H1 (cell line): ENCODE measurements around the gene VCP. TPM values are rescaled to one million over a fixed set of nuclear protein-coding genes. Genes with fewer than 3 reads are reported as not detected.

Experiments used
- CHD2 ChIP-seq: IDR thresholded peaks from 2 replicates; pipeline ENCODE4 v1.6.1; 2012; ENCODE audit warnings: low read length, improper control_type of control experiment
- CHD7 ChIP-seq: fragments of 300-600 bp; sonication (generic); IDR thresholded peaks from 2 replicates; pipeline ENCODE4 v1.7.1; 2012; ENCODE audit warnings: low read length, moderate library complexity, mild to moderate bottlenecking, inconsistent platforms; ENCODE audit not compliant: insufficient replicate concordance
- GABPA ChIP-seq: IDR thresholded peaks from 2 replicates; pipeline ENCODE4 v1.6.1; 2011; ENCODE audit warnings: mild to moderate bottlenecking, low read length, moderate library complexity, borderline replicate concordance; ENCODE audit not compliant: insufficient read depth
- JUN ChIP-seq: IDR thresholded peaks from 2 replicates; pipeline ENCODE4 v1.6.1; 2011; ENCODE audit warnings: low read depth, mild to moderate bottlenecking, improper control_type of control experiment, low read length
- RXRA ChIP-seq: IDR thresholded peaks from 2 replicates; pipeline ENCODE4 v1.6.1; 2011; ENCODE audit warnings: low read depth, mild to moderate bottlenecking, low read length, moderate library complexity; ENCODE audit not compliant: insufficient read depth
- SIN3A ChIP-seq, 2 experiments: IDR thresholded peaks in 1 of 2; conservative IDR thresholded peaks in 1 of 2; 2 replicates each; pipeline ENCODE4 v1.6.1; 2011 to 2012; ENCODE audit warnings: low read length in 2 of 2, improper control_type of control experiment in 1 of 2, low read depth in 1 of 2, mild to moderate bottlenecking in 1 of 2
- SP1 ChIP-seq: IDR thresholded peaks from 2 replicates; pipeline ENCODE4 v1.6.1; 2011; ENCODE audit warnings: low read depth, low read length
- SRF ChIP-seq: IDR thresholded peaks from 2 replicates; pipeline ENCODE4 v1.6.1; 2011; ENCODE audit warnings: mild to moderate bottlenecking, low read depth, low read length, moderate library complexity
- SUZ12 ChIP-seq: fragments of 200-600 bp; sonication (generic); IDR thresholded peaks from 2 replicates; pipeline ENCODE4 v1.6.1; 2012; ENCODE audit warnings: mild to moderate bottlenecking, inconsistent platforms, low read length, moderate library complexity, mixed read lengths
- TEAD4 ChIP-seq: IDR thresholded peaks from 2 replicates; pipeline ENCODE4 v1.6.1; 2012; ENCODE audit warnings: low read depth, low read length, inconsistent platforms, mixed read lengths
- polyA plus RNA-seq, 7 experiments: library from polyadenylated mRNA; depleted of rRNA in 3 of 7; stranded (reverse) in 5 of 7; unstranded in 2 of 7; fragments of >200 nt in 5 of 7; fragments of 200-250 nt in 2 of 7; gene quantifications; 1 replicate in 5 of 7; 2 replicates in 1 of 7; 4 replicates in 1 of 7; pipeline versions ENCODE4 v1.2.1 to v1.2.3, GENCODE V29; 2011 to 2013; ENCODE audit warnings: missing spikeins in 2 of 7, mixed read lengths in 2 of 7
- total RNA-seq: library from RNA; stranded (reverse); fragmentation: NEBNext Ultra II Directional; extraction: Animal tissue kit (Norgen Biotek cat#: 25700); gene quantifications from 2 replicates; pipeline ENCODE4 v1.2.1, GENCODE V29; 2021

VCP gene
- total and polyA plus RNA-seq, 2 of the 8 experiments (the other 6 are each of a cell fraction or from before 2014, with no cell fraction given): 173 to 375 TPM

- TF ChIP-seq CHD7: no peak
- TF ChIP-seq JUN: no peak
- TF ChIP-seq CHD2: peak; percentile 69
- TF ChIP-seq SIN3A (conservative IDR thresholded peaks at IDR 0.05 in 1 of 2, IDR thresholded peaks at IDR 0.05 in 1 of 2; ENCODE audit: low read depth in 1 of 2, low read length in 2 of 2): peak; percentile 85 to 98
- TF ChIP-seq GABPA: peak; percentile 99
- peak; percentile 79 for TF ChIP-seq SP1
- no peak for TF ChIP-seq RXRA
- no peak for TF ChIP-seq TEAD4
- peak; percentile 52; the same call in 1 of the 2 replicates for TF ChIP-seq SRF
- TF ChIP-seq SUZ12: no peak
Observed at GRCh38 chr9:35102769-35103659, 30.6 kb upstream of the VCP start, which contains the start of gene STOML2 (continued).
